LHCN-M2 (cell line): ENCODE results near the gene FNDC3B. TPM values are rescaled to one million over a fixed set of nuclear protein-coding genes. Genes with fewer than 3 reads are reported as not detected.

Source experiments
- DNase-seq: peaks from one replicate; pipeline ENCODE4 v3.0.0-alpha.2; 2012; ENCODE audit warnings: low read depth
- total RNA-seq: library from RNA; depleted of rRNA; stranded (reverse); fragments of >200 nt; gene quantifications from 2 replicates; pipeline ENCODE4 v1.2.3, GENCODE V29; 2014

FNDC3B gene
- total RNA-seq, 1 experiment from 2014 or later, result 40.4 TPM

DNA sequence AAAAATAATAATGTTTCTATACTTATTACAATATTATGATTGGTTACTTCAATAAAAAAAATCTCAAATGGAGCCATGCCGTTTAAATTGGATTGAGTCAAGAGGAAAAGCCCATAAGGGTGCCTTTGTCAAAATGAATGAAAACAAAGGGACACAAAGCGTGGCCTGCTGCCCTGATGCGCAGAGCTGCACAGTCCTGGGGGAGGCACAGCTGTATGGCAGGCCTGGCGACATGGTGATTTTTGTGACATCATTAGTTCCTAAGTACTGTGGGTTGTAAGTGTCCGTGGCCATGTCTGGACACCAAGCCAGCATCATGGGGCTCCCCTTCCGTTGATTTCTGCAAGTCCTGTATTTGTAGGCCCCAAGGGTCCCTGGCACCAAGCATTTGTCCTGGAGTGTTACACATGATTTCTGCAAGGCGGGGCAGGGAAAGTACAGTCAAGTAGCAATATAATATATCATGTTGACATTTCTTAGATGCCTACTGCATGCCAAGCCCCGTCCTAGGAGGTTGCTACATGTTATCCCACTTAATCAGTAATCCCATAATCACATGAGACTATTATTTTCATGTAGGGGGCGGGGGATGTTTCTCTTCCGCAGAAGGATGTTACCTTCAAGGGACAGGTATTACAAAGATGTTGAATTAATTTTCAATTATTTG lies 349.2 kb downstream of the FNDC3B start:
- no peak for DNase-seq

- DNase-seq, result no peak
Observed at GRCh38 chr3:172390792-172391191, 351.4 kb downstream of the FNDC3B start.

- peak; percentile 7 for DNase-seq
Observed at GRCh38 chr3:172391592-172392302, 352.4 kb downstream of the FNDC3B start.

DNA sequence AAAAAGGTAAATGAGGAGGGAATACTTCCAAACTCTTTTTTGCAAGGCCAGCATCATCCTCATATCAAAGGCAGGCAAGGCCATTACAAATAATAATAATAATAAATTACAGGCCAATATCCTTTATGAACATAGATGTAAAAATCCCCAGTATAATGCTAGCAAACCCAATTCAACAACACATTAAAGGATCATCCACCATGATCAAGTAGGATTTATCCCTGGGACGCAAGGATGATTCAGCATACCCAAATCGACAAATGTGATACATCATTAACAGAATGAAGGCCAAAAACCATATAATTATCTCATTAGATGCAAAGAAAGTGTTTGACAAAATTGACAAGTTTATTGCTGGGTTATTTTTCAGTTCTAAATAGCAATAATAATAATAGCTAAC lies 355.3 kb downstream of the FNDC3B start:
- DNase-seq, result no peak

DNA sequence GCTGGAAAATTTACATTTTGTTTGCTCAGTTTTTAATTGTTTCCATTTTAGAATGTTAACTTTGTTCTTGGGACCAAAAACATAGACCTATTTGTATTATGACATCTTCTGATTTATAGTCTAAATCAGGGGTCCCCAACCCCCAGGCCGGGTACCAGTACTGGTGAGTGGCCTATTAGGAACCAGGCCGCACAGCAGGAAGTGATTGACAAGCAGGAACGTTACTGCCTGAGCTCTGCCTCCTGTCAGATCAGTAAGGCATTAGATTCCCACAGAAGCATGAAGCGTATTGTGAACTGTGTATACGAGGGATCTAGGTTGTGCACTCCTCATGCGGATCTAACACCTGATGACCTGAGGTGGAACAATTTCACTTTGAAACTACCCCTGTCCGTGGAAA lies 357.0 kb downstream of the FNDC3B start:
- no peak for DNase-seq

DNA sequence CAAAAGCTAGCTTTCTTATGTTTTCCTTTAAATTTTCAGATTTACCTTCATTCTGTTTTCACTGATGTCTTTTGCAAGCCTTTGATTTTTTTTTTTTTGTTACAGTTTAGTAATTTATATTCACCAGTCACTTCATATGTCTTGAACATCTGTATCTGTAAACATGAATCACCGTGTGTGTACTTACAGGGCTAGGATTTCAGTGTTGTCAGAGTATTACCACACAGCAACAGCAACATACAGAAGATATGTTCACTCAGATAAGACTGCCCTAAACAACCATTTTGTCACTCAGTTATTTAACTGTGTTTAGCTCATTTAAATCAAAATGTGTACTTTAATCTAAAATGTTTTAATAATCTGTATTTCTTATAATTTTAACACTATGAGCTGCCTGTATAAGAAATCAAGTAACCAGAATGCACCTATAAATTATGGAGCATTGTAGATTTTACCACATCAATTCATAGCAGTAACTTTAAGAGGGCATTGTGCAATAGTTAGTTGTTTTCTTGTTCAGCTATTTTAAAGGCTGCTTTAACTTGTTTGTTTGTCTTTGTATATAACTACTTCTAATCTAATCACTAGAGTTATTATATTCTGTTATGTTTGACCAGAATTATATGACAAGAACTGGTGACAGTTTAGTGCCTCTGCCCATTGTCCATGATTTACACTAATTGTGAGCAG lies 358.5 kb downstream of the FNDC3B start:
- DNase-seq, result peak; percentile 46

DNA sequence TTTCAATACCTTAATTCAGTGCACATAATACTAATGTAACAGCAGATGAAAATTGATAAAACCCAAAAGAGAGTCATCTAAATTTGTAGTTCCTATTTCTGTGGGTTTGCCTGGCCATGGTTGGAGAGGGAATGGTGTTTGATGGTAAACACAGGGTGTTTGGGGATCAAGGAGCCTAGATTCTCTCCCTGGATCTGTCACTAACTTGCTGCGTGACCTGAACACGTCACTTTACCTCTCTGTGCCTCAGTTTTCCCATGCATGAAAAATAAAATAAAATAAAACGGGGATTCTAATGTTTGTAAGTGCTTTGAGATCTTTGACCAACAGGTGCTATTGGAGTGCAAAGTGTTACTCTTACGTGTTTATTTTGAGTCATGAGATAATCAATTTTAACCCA lies 359.1 kb downstream of the FNDC3B start:
- DNase-seq, result no peak

GRCh38 chr3:172402090-172402489 lies 362.7 kb downstream of the FNDC3B start:
- no peak for DNase-seq

- DNase-seq, result no peak
Observed at GRCh38 chr3:172402892-172403643, 363.7 kb downstream of the FNDC3B start.

DNA sequence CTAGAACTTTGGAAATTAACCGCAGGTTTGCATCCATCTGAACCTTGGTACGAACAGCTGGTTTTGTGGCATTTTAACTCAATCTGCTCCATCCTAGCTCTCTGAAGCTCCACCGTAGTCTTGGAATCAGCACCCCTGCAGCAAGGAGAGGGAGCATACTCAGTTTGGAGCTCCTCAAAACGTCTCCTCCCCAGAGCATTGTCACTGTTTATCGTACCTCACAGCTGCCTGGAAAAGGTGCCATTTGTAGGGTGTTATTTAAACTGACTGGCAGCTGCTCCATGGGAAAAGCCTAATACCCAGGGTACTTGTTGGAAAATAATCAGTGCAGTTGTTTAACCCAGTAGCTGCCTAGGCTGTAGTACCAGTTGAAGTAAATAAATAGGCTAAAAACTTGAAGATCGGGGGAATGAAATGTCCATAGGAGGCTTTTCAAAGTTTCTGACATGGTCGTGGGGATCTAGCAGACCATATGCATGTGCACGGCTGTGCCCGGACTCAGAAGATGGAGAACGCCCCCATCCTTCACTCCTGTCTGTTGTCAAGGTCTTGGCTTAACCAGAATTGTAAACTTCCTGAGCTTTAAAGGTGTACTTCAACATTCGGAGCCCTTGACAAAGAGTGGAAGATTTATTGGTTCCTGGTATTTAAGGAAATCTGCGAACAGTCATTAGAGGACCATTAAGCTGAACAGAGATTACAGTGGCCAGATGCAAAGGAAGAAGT lies 365.0 kb downstream of the FNDC3B start:
- DNase-seq, result no peak

DNA sequence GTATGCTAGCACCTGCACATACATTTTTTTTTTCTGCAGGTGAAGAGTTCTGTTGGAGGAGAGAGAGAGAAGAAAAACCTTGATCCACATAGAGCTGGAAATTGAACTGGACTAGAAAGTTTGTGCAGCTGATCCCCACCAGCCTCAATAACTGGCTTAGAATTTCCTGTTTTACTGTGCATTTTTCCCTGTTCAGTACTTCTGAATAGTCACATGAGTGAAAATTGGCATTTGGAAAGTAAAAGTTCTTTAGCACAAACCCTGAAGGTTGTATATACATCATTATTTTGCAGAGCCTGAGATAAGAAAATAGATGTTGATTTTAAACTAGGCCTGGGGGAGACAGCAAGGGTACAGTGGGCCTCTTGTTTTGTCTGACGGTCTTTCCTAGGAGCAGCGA lies 366.5 kb downstream of the FNDC3B start:
- DNase-seq, result no peak

GRCh38 chr3:172407872-172408271 lies 368.5 kb downstream of the FNDC3B start:
- no peak for DNase-seq

DNA sequence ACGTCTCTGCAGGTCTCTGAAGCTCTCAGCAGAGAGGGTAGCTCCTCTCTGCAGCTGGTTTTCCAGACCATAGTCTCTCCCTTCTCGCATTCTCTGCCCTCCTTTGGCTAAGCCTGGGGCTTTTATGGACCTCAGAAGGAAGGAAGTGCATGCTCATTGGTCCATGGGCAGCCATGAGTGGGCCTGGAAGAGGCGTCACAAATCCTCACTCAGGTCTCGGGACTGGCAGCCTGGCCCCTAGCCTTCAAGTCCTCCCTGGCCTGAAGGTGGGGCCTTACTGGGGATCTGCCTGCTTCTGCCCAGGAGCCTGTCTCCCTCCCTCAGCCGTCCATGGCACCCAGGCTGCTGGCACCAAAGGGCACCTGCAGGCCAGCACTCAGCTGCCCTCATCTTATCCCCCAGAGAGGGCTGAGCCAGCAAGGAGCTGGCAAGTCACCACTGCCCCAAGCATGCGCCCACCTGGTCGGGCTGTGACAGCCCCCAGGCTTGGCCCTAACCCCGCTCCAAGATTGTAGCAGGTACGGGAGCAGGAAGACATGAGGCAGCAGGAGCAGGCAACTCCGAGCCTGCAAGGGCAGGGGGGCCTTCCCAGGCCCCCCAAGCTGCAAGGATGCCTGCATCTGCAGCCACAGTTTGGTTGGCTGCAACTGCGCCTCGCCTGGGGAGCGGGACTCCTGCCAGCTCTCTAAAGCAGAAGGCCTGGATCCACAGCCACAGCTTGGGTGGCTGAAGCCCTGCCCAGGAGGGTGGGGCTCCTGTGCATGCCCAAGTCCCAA lies 371.5 kb downstream of the FNDC3B start:
- DNase-seq, result no peak

DNA sequence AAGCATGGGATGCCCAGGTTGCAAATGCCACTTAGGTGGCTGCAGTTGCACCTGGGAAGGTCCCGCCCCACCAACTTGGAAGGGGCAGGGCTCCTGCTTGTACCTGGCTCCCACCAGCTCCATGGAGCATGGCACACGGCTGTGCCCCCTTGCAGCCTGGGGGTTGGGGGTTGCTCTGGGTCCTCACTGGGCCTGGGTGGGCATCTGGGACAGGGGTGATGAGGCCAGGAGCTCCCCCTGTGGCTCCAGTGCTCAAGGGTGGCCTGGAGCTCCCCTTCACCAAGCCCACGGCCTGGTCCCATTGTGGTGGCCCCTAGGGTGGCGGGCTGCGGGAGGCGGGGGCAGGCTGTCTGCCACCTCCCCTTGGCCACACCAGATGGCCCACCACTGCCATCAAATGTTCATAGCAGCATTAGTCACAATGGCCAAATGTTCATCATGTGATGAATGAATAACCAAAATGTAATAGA lies 372.1 kb downstream of the FNDC3B start:
- no peak for DNase-seq

- DNase-seq, result no peak
Observed at GRCh38 chr3:172415323-172415722, 375.9 kb downstream of the FNDC3B start.

DNA sequence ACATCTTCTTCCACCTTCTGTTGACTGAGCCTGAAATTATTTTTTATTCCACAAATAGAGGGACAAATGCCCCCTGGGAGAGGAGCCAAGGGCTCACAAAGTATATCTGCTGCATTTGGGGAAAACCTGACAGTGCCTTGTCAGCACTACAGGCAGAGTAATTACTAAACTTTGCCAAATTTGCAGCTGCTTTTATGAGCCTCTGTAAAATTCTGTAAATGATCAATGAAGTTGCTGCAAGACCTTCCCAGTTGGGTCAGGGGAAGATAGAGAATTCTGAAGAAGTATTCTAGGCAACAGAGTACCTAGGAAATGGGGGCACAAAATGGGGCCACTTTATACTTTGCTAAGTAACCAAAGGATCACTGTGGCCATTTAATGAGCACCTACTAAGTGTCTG lies 398.3 kb downstream of the FNDC3B start:
- no peak for DNase-seq

GRCh38 chr3:172438186-172438585 lies 398.8 kb downstream of the FNDC3B start:
- no peak for DNase-seq

GRCh38 chr3:172441581-172441980 lies 402.2 kb downstream of the FNDC3B start:
- no peak for DNase-seq

GRCh38 chr3:172442606-172443005 lies 403.2 kb downstream of the FNDC3B start:
- no peak for DNase-seq

GRCh38 chr3:172444821-172445220 lies 405.4 kb downstream of the FNDC3B start:
- DNase-seq, result no peak
